ENCODE measurements around the gene LAMP5. TPM values are rescaled to one million over a fixed set of nuclear protein-coding genes. Genes with fewer than 3 reads are reported as not detected.

Gene LAMP5
- total and polyA plus RNA-seq, 2 experiments from 2014 or later: 0.47 TPM; not detected in 1

DNA sequence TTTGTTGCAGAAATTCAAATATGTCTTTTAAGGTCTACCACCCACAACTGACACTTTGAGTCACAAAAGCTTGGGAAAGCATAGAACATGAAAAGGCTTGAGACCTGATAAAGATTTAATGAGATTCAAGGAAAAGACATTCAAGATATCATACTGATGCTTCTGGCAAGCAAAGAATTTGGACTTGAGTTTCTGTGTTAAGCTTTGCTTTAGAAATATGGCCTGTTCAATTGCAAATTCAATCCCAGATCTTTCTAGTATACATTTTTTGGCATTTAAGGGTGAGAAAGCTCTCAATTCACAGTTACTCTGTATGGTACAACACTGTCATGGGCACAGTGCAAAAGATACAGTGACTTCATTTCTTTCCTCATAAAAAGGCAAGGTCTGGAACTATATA is 38.9 kb upstream of the LAMP5 start:
- no peak for DNase-seq (ENCODE audit: low spot score)
- Histone ChIP-seq H2AFZ (no peak overlapping the region), H3K79me2 (no peaks in the 10 kb centered on the region), H3K9me3 (ENCODE audit: low read depth) (no peaks in the 10 kb centered on the region), H3K4me2 (no peak overlapping the region), H3K4me3 (no peak overlapping the region), H3K4me1 (ENCODE audit: insufficient read depth) (no peaks in the 10 kb centered on the region), H3K27me3 (no peaks in the 10 kb centered on the region), H3K36me3 (replicated peaks; ENCODE audit: insufficient read depth, low read depth) (no peaks in the 10 kb centered on the region), H3K27ac (no peak overlapping the region), H4K20me1 (ENCODE audit: insufficient read depth, poor library complexity, severe bottlenecking) (no peaks in the 10 kb centered on the region), H3K9me2 (replicated peaks; ENCODE audit: insufficient read depth) (no peaks in the 10 kb centered on the region)
- no peak for TF ChIP-seq EZH2phosphoT487 (IDR thresholded peaks at IDR 0.05; ENCODE audit: low read depth, severe bottlenecking, unreplicated experiment)
- no peak for TF ChIP-seq EZH2 (IDR thresholded peaks at IDR 0.05; ENCODE audit: borderline replicate concordance)
- TF ChIP-seq, protein P1, sequence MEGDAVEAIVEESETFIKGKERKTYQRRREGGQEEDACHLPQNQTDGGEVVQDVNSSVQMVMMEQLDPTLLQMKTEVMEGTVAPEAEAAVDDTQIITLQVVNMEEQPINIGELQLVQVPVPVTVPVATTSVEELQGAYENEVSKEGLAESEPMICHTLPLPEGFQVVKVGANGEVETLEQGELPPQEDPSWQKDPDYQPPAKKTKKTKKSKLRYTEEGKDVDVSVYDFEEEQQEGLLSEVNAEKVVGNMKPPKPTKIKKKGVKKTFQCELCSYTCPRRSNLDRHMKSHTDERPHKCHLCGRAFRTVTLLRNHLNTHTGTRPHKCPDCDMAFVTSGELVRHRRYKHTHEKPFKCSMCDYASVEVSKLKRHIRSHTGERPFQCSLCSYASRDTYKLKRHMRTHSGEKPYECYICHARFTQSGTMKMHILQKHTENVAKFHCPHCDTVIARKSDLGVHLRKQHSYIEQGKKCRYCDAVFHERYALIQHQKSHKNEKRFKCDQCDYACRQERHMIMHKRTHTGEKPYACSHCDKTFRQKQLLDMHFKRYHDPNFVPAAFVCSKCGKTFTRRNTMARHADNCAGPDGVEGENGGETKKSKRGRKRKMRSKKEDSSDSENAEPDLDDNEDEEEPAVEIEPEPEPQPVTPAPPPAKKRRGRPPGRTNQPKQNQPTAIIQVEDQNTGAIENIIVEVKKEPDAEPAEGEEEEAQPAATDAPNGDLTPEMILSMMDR (IDR thresholded peaks at IDR 0.05; ENCODE audit: poor library complexity): no peak

DNA sequence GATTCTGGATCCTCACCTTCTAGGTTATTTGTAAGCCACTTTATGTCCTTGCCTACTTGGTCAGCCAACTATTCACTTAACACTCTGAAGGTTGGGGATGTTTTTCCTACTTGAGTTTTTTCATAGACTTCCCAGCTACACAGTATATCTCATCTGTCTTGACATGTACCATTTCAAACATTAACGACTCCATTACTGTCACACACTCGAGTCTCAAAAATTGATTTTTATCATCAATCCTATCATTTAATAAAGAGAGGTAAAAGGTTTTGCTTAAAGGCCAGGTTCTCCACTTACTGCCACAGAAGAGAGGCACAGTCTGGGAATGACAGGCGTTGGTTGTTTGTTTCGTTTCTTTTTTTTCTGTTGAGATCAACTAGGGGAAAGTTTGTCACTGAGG is 38.2 kb upstream of the LAMP5 start:
- no peaks in the 10 kb centered on the region for H3K4me1 ChIP-seq (ENCODE audit: insufficient read depth)
- no peaks in the 10 kb centered on the region for H3K27me3 ChIP-seq
- H3K79me2 ChIP-seq: no peaks in the 10 kb centered on the region
- TF ChIP-seq EZH2phosphoT487 (IDR thresholded peaks at IDR 0.05; ENCODE audit: low read depth, severe bottlenecking, unreplicated experiment) (no peak), EZH2 (IDR thresholded peaks at IDR 0.05; ENCODE audit: borderline replicate concordance) (no peak)
- TF ChIP-seq, protein P1 (IDR thresholded peaks at IDR 0.05; ENCODE audit: poor library complexity): no peak
- no peak overlapping the region for H3K27ac ChIP-seq
- H2AFZ ChIP-seq: no peak overlapping the region
- WGBS (ENCODE audit: low lambda C conversion rate, missing lambda C conversion rate): 76% methylated on average over 4 of the region's 4 CpGs
- H3K36me3 ChIP-seq (replicated peaks; ENCODE audit: insufficient read depth, low read depth): no peaks in the 10 kb centered on the region
- no peak overlapping the region for H3K4me3 ChIP-seq
- DNase-seq (ENCODE audit: low spot score): no peak
- H3K9me3 ChIP-seq (ENCODE audit: low read depth): no peaks in the 10 kb centered on the region
- no peaks in the 10 kb centered on the region for H4K20me1 ChIP-seq (ENCODE audit: insufficient read depth, poor library complexity, severe bottlenecking)
- no peak overlapping the region for H3K4me2 ChIP-seq
- no peaks in the 10 kb centered on the region for H3K9me2 ChIP-seq (replicated peaks; ENCODE audit: insufficient read depth)

DNA sequence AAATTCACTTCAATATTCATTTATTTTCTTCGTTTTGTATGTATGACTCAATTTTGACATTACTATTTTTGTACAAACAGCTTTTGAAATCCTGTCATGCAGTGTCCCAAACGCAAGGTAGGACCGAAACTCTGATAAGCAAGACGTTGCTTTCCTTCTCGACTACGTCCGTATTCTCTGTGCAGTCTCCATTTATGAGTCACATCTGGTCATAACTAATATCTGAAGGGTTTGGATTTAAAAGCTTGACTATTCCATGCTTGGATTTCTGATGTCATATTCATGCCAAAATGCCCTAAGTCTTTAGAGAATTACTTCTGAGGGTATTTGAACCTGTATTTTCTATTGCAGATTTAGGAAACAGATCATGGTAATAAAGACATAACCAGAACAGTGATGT is 37.8 kb upstream of the LAMP5 start:
- Histone ChIP-seq H3K27me3 (no peaks in the 10 kb centered on the region), H3K79me2 (no peaks in the 10 kb centered on the region), H3K36me3 (replicated peaks; ENCODE audit: insufficient read depth, low read depth) (no peaks in the 10 kb centered on the region), H3K4me3 (no peak overlapping the region), H4K20me1 (ENCODE audit: insufficient read depth, poor library complexity, severe bottlenecking) (no peaks in the 10 kb centered on the region), H2AFZ (no peak overlapping the region), H3K4me1 (ENCODE audit: insufficient read depth) (no peaks in the 10 kb centered on the region), H3K9me2 (replicated peaks; ENCODE audit: insufficient read depth) (no peaks in the 10 kb centered on the region), H3K4me2 (no peak overlapping the region), H3K9me3 (ENCODE audit: low read depth) (no peaks in the 10 kb centered on the region), H3K27ac (no peak overlapping the region)
- TF ChIP-seq EZH2phosphoT487 (IDR thresholded peaks at IDR 0.05; ENCODE audit: low read depth, severe bottlenecking, unreplicated experiment): no peak
- TF ChIP-seq EZH2 (IDR thresholded peaks at IDR 0.05; ENCODE audit: borderline replicate concordance): no peak
- TF ChIP-seq, protein P1 (IDR thresholded peaks at IDR 0.05; ENCODE audit: poor library complexity): no peak
- WGBS (ENCODE audit: low lambda C conversion rate, missing lambda C conversion rate): 95% methylated on average over 7 of the region's 7 CpGs
- no peak for DNase-seq (ENCODE audit: low spot score)

DNA sequence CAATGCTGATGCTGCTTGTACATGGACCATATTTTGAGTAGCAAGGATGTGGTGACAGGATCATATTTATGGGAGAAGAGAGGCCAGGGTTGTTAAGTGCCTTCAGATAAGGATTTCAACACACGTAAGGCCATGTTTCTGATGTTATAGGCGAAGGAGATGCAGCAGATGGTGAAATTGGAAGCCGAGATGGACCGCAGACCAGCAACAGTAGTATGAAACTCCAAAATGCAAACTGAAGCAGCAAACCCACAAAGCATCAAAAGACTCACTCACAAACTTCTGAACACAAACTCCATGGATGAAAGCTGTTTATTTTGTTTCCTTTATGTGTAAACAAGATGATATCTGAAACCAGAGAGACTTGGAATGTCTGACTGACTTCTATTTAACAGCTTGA is 35.6 kb upstream of the LAMP5 start:
- no peaks in the 10 kb centered on the region for H4K20me1 ChIP-seq (ENCODE audit: insufficient read depth, poor library complexity, severe bottlenecking)
- H3K27me3 ChIP-seq: no peaks in the 10 kb centered on the region
- no peaks in the 10 kb centered on the region for H3K9me3 ChIP-seq (ENCODE audit: low read depth)
- H3K4me1 ChIP-seq (ENCODE audit: insufficient read depth): no peaks in the 10 kb centered on the region
- 73% methylated on average over 4 of the region's 4 CpGs for WGBS (ENCODE audit: low lambda C conversion rate, missing lambda C conversion rate)
- no peak overlapping the region for H3K27ac ChIP-seq
- no peak overlapping the region for H3K4me2 ChIP-seq
- TF ChIP-seq, protein P1 (IDR thresholded peaks at IDR 0.05; ENCODE audit: poor library complexity): no peak
- TF ChIP-seq EZH2 (IDR thresholded peaks at IDR 0.05; ENCODE audit: borderline replicate concordance) (no peak), EZH2phosphoT487 (IDR thresholded peaks at IDR 0.05; ENCODE audit: low read depth, severe bottlenecking, unreplicated experiment) (no peak)
- DNase-seq (ENCODE audit: low spot score): no peak
- no peak overlapping the region for H3K4me3 ChIP-seq
- H3K79me2 ChIP-seq: no peaks in the 10 kb centered on the region
- no peaks in the 10 kb centered on the region for H3K36me3 ChIP-seq (replicated peaks; ENCODE audit: insufficient read depth, low read depth)
- no peaks in the 10 kb centered on the region for H3K9me2 ChIP-seq (replicated peaks; ENCODE audit: insufficient read depth)
- no peak overlapping the region for H2AFZ ChIP-seq

Data from hepatocyte (in vitro differentiated cells).